Small intestine (tissue), 7 donors: ENCODE measurements around the gene TEKT2. TPM values are rescaled to one million over a fixed set of nuclear protein-coding genes. Genes with fewer than 3 reads are reported as not detected.

Experiments used
- DNase-seq, 2 donors: peaks; one replicate each; pipeline versions ENCODE4 v3.0.0 to v3.0.0-alpha.2; 2013
- FAIRE-seq: peaks from 2 replicates; lab custom pipeline; 2012; peaks lifted over from hg19 to GRCh38; lab: Jason Lieb, UNC
- H3K27ac ChIP-seq, 3 donors: one replicate each; pipeline ENCODE4 v1.5.1; 2013; ENCODE audit warnings: low read length in 2 of 3, mild to moderate bottlenecking in 2 of 3, control low read depth in 1 of 3, inconsistent platforms in 1 of 3, low read depth in 1 of 3, moderate library complexity in 1 of 3
- H3K27me3 ChIP-seq, 3 donors: one replicate each; pipeline ENCODE4 v1.6.1; 2013; ENCODE audit warnings: low read length in 3 of 3, inconsistent platforms in 1 of 3; ENCODE audit not compliant: control insufficient read depth in 3 of 3, insufficient read depth in 3 of 3
- H3K36me3 ChIP-seq, 3 donors: one replicate each; pipeline ENCODE4 v1.6.1; 2013; ENCODE audit warnings: low read length in 3 of 3, inconsistent platforms in 1 of 3, low read depth in 1 of 3, mild to moderate bottlenecking in 1 of 3, moderate library complexity in 1 of 3; ENCODE audit not compliant: control insufficient read depth in 3 of 3, insufficient read depth in 2 of 3
- H3K4me1 ChIP-seq, 3 donors: one replicate each; pipeline ENCODE4 v1.6.1; 2013; ENCODE audit warnings: low read length in 2 of 3, inconsistent platforms in 1 of 3, low read depth in 1 of 3, mild to moderate bottlenecking in 1 of 3, moderate library complexity in 1 of 3; ENCODE audit not compliant: control insufficient read depth in 3 of 3, insufficient read depth in 2 of 3
- H3K4me3 ChIP-seq, 3 donors: one replicate each; pipeline ENCODE4 v1.5.1; 2013; ENCODE audit warnings: low read length in 3 of 3, control low read depth in 1 of 3, inconsistent platforms in 1 of 3, low read depth in 1 of 3, mild to moderate bottlenecking in 1 of 3, moderate library complexity in 1 of 3
- H3K9me3 ChIP-seq, 2 donors: one replicate each; pipeline ENCODE4 v1.6.1; 2013; ENCODE audit warnings: low read depth in 1 of 2, low read length in 1 of 2; ENCODE audit not compliant: control insufficient read depth in 2 of 2, insufficient read depth in 1 of 2
- whole genome bisulfite sequencing, 3 donors: extraction: QIAGEN DNeasy Blood & Tissue Kit; methylation state at CpG; one replicate each; pipeline ENCODE4 v1.1.7; 2013; 5-methylcytosine and 5-hydroxymethylcytosine counted together
- polyA plus RNA-seq, 4 donors: library from polyadenylated mRNA; stranded (reverse) in 3 of 4; unstranded in 1 of 4; fragments of 200-250 nt in 3 of 4; fragments of 120-200 nt in 1 of 4; gene quantifications; one replicate each; pipeline versions ENCODE4 v1.2.1 to v1.2.3, GENCODE V29; 2013
- donor health status: healthy with polysubstance abuse.
- donor health status: control.
- donor health status: control.
- donor health status: Bipolar disorder and iron deficiency.
- donor health status: healthy.

TEKT2 gene
- polyA plus RNA-seq, 4 donors: 0.18 to 0.44 TPM; not detected in 2

DNA sequence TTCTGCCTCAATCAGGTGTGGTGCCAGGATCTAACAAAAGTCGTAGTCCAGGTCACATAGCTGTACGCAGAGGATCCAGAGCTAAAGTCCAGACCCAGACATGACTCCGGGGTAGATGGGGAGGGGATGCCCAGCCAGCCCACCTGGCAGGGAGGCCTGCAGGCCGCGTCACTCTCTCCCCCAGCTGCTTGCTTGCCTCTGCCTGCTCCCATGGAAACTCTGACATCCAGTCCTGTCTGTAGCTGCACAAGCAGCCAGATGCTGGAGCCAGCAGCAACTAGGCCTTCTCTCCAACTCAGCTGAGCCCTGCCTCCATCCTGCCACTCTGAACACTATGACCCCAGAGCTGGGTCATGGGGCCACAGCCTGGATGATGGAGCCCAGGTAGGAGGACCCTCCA is 33.0 kb downstream of the TEKT2 start:
- no peaks in the 10 kb centered on the region for H3K4me1 ChIP-seq
- H3K9me3 ChIP-seq: no peaks in the 10 kb centered on the region
- no peak overlapping the region for H3K4me3 ChIP-seq
- no peaks in the 10 kb centered on the region for H3K36me3 ChIP-seq
- H3K27ac ChIP-seq: no peak overlapping the region
- H3K27me3 ChIP-seq: peaks cover 0 to 5% (median 0%) of the 10 kb centered on the region in 3 donors
- DNase-seq (no peak), FAIRE-seq (no peak)
- 86 to 91% (median 87%) methylated on average over 5 of the region's 5 CpGs for WGBS, 3 donors

DNA sequence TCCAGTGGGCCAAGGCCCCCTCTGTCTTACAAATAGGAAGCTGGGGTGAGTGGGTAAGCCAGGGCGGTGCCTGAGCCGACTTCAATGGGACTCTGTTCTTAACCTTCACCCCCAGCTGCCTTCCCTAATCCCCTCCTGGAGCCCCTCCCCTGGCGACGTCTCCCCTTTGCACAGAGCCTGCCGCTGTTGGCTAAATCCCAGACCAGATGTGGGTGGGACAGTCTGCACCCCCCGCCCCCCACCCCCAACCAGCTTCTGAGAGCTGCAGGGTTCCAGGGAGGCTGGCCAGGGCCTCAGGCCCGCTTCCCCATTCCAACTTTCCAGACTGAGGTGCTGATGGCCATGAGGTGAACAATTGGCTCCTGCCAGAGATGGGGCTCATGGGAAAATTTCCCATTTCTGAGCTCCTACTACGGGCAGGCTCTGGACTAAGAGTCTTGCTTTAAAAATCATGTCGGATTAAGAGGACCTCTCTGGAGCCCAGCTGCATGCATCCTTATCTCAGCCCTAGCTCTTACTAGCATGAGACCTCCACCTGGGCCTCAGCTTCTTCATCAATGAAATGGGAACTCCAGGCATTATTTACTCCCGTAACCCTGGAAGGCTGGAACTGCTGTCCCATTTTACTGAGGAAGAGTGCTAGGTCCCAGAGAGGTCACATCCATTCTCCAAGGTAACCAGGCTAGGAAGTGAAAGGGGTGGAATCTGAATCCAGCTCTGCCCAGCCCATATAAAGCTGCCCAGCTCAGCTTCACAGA is 34.7 kb downstream of the TEKT2 start:
- Histone ChIP-seq H3K9me3 (no peaks in the 10 kb centered on the region), H3K27me3 (peaks cover 0 to 21% (median 0%) of the 10 kb centered on the region in 3 donors), H3K4me1 (no peaks in the 10 kb centered on the region), H3K27ac (no peak overlapping the region), H3K36me3 (no peaks in the 10 kb centered on the region), H3K4me3 (no peak overlapping the region)
- 60 to 71% (median 60%) methylated on average over 10 of the region's 10 CpGs for WGBS, 3 donors
- DNase-seq (no peak), FAIRE-seq (no peak)

DNA sequence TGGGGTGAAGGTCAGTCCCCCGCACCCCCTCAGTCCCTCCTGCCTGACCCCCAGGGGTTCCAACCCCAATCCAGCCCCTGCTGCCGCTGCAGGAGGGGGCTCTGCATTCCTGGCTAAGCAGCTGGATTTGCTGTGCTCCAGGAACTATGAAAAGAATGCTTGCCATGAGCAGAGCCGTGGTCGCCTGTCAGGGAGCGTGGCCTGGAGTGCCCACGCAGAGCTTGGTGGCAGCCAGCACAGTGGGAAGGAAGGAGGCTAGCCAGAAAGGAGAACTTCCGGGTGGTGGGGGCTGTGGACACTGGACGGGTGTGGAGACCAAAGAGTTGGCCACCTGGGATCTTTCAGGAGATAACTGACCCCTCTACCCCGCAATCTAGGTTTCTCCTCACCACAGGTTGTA is 35.6 kb downstream of the TEKT2 start:
- 74 to 76% (median 75%) methylated on average over 9 of the region's 9 CpGs for WGBS, 3 donors
- FAIRE-seq: no peak
- no peak overlapping the region for H3K27ac ChIP-seq

DNA sequence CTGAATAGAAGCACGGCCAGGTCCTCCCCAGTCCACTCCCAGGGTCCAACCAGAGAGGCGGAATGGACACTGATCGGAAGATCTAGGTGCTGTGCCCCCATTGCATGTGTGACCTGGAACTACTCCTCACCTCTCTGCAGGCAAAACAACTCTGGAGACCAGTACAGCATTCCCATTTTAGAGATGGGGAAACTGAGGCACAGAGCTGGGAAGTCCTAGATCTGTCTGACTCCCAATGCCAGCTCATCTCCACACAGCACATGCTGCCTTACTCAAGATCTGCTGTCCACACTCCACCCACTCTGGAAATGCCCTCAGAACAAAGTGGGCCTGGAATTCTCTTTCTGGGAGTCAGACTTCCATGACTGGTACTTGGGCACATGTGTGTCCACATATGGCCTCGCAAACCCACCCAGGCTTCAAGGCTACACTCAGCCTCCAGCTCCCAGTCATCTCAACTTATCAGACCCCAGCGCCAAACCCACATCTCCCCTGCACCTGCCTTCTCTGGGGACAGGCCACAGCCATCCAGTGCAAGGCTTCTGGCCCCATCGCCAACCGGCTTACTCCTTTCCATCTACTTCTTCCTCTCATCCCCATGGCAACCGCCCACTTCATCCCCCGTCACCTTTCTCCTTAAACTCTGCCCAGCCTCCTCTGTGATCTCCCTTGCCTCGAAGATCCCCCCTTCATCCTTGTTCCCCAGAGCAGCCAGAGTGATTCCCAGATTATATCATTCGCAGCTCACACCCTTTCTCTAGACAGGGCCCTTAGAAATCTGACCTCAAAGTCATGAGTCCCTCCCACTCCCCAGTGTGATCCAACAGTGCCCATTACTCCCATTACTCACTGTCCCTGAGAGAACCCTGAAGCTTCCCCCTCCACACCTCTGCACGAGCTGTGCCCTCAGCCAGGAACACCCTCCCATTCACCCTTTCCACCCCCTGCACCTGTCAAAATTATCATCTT is 38.5 kb downstream of the TEKT2 start:
- FAIRE-seq: no peak
- H3K27ac ChIP-seq: no peak overlapping the region

More for the DNA sequence above, 35.6 kb downstream of the TEKT2 start:
- H3K9me3 ChIP-seq: no peaks in the 10 kb centered on the region
- no peaks in the 10 kb centered on the region for H3K4me1 ChIP-seq
- H3K27me3 ChIP-seq: peaks cover 1 to 30% (median 3%) of the 10 kb centered on the region in 3 donors
- DNase-seq: no peak
- H3K4me3 ChIP-seq: no peak overlapping the region
- H3K36me3 ChIP-seq: no peaks in the 10 kb centered on the region

DNA sequence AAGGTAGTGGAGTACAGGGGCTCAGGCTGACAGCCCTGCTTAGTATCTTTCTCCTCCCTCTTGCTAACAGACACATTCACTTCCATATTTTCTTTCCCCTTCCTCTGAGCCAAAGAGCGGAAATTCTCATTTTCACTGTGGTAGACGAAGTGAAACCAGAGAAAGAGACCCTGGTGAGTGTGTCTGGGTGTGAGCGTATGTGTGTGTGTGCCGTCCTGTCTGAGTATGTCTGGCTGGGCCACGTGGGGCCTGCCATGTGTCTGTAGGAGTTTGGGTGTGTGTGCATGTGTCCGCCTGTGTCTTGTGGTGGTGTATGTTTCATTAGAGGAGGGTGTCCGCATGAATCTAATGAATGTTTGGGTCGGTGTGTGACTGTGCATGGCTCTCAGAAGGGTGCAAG is 39.5 kb downstream of the TEKT2 start:
- no peaks in the 10 kb centered on the region for H3K9me3 ChIP-seq
- DNase-seq (no peak), FAIRE-seq (no peak)
- peaks cover 3 to 45% (median 8%) of the 10 kb centered on the region in 3 donors for H3K27me3 ChIP-seq
- peaks cover 0 to 14% (median 0%) of the 10 kb centered on the region in 3 donors for H3K4me1 ChIP-seq
- no peak overlapping the region for H3K4me3 ChIP-seq
- no peaks in the 10 kb centered on the region for H3K36me3 ChIP-seq
- WGBS, 3 donors: 57 to 63% (median 60%) methylated on average over 8 of the region's 8 CpGs
- H3K27ac ChIP-seq: no peak overlapping the region

More for the DNA sequence above, 38.5 kb downstream of the TEKT2 start:
- peaks cover 3 to 47% (median 8%) of the 10 kb centered on the region in 3 donors for H3K27me3 ChIP-seq
- peaks cover 0 to 4% (median 0%) of the 10 kb centered on the region in 3 donors for H3K4me1 ChIP-seq
- no peak overlapping the region for H3K4me3 ChIP-seq
- H3K9me3 ChIP-seq: no peaks in the 10 kb centered on the region
- WGBS, 3 donors: 81 to 87% (median 83%) methylated on average over 12 of the region's 12 CpGs
- no peak for DNase-seq
- no peaks in the 10 kb centered on the region for H3K36me3 ChIP-seq

DNA sequence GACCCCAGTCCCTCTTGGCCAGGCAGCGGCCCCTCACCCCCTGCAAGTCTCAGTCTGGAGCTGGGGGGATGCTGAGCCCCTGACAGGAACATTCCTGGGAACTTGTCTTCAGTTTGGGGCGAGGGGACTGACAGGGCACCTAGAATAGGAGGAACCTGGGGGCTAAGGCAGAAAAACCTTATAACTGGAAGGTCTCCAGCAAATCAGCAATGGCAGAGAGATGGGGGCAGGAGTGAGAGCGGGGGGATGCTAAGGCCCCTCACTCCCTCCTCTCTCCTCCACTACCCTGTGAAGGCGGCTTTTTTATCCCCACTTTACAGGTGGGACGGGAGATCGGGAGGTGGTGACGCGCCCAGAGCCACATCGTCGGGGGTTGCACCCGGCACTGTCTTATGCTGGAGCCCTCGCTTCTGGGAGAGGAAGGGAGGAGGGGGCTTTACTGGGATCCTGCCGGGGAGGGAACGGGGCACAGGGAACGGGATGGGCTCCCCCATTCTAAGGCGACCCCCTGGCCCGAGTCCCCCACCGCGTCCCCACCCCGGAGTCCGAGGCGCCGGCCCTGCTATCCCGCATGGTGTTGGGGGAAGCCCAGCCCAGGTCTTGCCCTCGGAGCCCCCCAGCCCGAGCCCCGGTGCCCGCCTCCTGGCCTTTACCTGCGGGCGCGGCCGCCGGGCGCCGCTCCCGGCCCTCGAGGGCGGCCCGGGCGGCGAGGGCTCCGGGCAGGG is 40.7 kb downstream of the TEKT2 start:
- peaks cover 3 to 44% (median 8%) of the 10 kb centered on the region in 3 donors for H3K27me3 ChIP-seq
- H3K4me1 ChIP-seq: peaks cover 0 to 16% (median 0%) of the 10 kb centered on the region in 3 donors
- H3K36me3 ChIP-seq: no peaks in the 10 kb centered on the region
- H3K27ac ChIP-seq: no peak overlapping the region
- DNase-seq (no peak), FAIRE-seq (no peak)
- WGBS, 3 donors: 19 to 23% (median 22%) methylated on average over 23 to 42 of the region's 42 CpGs
- H3K9me3 ChIP-seq: no peaks in the 10 kb centered on the region
- peak overlapping the region in 1 of 3 donors; percentile 39 for H3K4me3 ChIP-seq

DNA sequence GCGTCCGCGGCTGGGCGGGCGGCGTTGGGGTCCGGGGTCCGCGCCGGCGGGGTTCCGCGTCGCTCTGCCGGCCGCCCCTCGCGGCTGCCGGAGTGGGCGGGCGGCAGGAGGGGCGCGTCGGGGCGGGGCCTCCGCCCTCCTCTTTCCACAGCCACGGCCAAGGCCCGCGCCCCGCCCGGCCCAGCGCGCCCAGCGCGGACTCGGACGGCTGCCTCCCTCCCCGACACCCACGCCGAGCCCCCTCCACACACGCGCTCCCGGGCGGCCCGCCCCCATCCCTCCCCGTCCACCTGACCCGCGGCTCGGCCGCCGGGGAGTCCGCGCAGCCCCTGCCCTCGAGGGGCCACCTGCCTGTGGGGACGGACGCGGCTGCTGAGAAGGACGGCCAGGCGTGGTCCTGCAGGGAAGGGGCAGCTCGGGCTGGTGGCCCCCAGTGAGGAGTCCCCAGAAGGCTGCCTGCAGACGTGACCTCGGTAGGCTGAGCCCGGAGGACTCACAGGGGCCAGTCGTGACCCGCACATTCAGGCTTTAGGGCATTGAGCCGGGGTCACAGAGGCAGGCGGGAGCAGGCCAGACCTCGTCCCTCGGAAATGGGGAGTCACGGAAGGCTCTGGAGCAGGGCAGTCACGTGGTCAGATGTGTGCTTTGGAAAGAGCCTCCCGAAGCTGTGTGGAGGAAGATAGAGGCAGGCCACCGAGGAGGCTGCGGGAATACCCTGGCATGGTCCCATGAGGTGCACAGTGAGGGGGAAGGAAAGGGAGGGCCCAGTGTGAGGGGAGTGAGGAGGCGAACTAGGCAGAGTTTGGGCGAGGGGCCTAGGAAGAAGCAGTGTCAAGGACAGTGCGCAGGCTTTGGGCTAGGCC is 41.5 kb downstream of the TEKT2 start, which contains the start of gene COL8A2:
Gene COL8A2, minus strand, starts transcription at position 94 of the 863 bp plus-strand sequence. CDS start 24,980 bp downstream, outside the sequence.
- 9 to 14% (median 11%) methylated on average over 53 to 77 of the region's 77 CpGs for WGBS, 3 donors
- no peak for FAIRE-seq
- DNase-seq: peak in 1 of 2 donors; percentile 47

More for the DNA sequence above, 41.5 kb downstream of the TEKT2 start, which contains the start of gene COL8A2:
- no peak within 1 kb of the TSS for H3K27ac ChIP-seq
- peaks cover 0 to 16% (median 0%) of the 10 kb centered on the region in 3 donors for H3K4me1 ChIP-seq
- peaks cover 3 to 44% (median 8%) of the 10 kb centered on the region in 3 donors for H3K27me3 ChIP-seq
- H3K36me3 ChIP-seq: no peaks in the 10 kb centered on the region
- peak within 1 kb of the TSS in 1 of 3 donors; percentile 39 for H3K4me3 ChIP-seq
- no peaks in the 10 kb centered on the region for H3K9me3 ChIP-seq
